ACHN (cell line): ENCODE data around the gene SUGCT.

Experiments
- DNase-seq: peaks from one replicate; pipeline ENCODE4 v3.0.0-alpha.2; 2015
- in situ Hi-C: cut with HindIII; loops from 2 replicates; pipeline ENCODE4 v1.10.0; 2017; ENCODE audit warnings: low sequenced_read_pairs, low pct_ligation_motif_present, low pct_unique_long_range_greater_than_20kb

Gene SUGCT

GRCh38 chr7:40700653-40701421 lies 566.0 kb downstream of the SUGCT start:
- in situ Hi-C loops: no loop called here
- no peak for DNase-seq

GRCh38 chr7:40701836-40702551 lies 567.2 kb downstream of the SUGCT start:
- in situ Hi-C loops: no loop called here
- DNase-seq: no peak

GRCh38 chr7:40704172-40704571 lies 569.4 kb downstream of the SUGCT start:
- in situ Hi-C loops: no loop called here
- no peak for DNase-seq

- in situ Hi-C loops: no loop called here
- DNase-seq: no peak
Measured at GRCh38 chr7:40706829-40707228, 572.0 kb downstream of the SUGCT start.

GRCh38 chr7:40709062-40709964 lies 574.5 kb downstream of the SUGCT start:
- in situ Hi-C loops: no loop called here
- DNase-seq: no peak

- no peak for DNase-seq
- in situ Hi-C loops: no loop called here
Measured at GRCh38 chr7:40711706-40712105, 576.9 kb downstream of the SUGCT start.

GRCh38 chr7:40714363-40715052 lies 579.7 kb downstream of the SUGCT start:
- in situ Hi-C loops: no loop called here
- DNase-seq: no peak

GRCh38 chr7:40715053-40715430 lies 580.2 kb downstream of the SUGCT start:
- DNase-seq: no peak
- in situ Hi-C loops: no loop called here

GRCh38 chr7:40716052-40716451 lies 581.2 kb downstream of the SUGCT start:
- no peak for DNase-seq
- in situ Hi-C loops: no loop called here

- in situ Hi-C loops: no loop called here
- DNase-seq: peak; percentile 72
Measured at GRCh38 chr7:40717242-40717641, 582.4 kb downstream of the SUGCT start.

- no peak for DNase-seq
- in situ Hi-C loops: no loop called here
Measured at GRCh38 chr7:40720416-40720815, 585.6 kb downstream of the SUGCT start.

GRCh38 chr7:40721342-40721949 lies 586.6 kb downstream of the SUGCT start:
- in situ Hi-C loops: no loop called here
- DNase-seq: no peak

GRCh38 chr7:40722242-40722641 lies 587.4 kb downstream of the SUGCT start:
- DNase-seq: no peak
- in situ Hi-C loops: no loop called here

- no peak for DNase-seq
- in situ Hi-C loops: no loop called here
Measured at GRCh38 chr7:40723829-40724228, 589.0 kb downstream of the SUGCT start.

GRCh38 chr7:40726559-40726958 lies 591.8 kb downstream of the SUGCT start:
- no peak for DNase-seq
- in situ Hi-C loops: no loop called here

- DNase-seq: no peak
- in situ Hi-C loops: no loop called here
Measured at GRCh38 chr7:40733114-40733513, 598.3 kb downstream of the SUGCT start.

- in situ Hi-C loops: no loop called here
- DNase-seq: no peak
Measured at GRCh38 chr7:40733578-40733977, 598.8 kb downstream of the SUGCT start.

- in situ Hi-C loops: no loop called here
- no peak for DNase-seq
Measured at GRCh38 chr7:40739257-40739656, 604.5 kb downstream of the SUGCT start.
